H1 (cell line): ENCODE results near the gene ASIC2. TPM values are rescaled to one million over a fixed set of nuclear protein-coding genes. Genes with fewer than 3 reads are reported as not detected.

Source experiments
- CTCF ChIA-PET: fragments of 300-600 bp; sonication (Branson Sonifier 250); formaldehyde crosslinking; loops from one replicate; lab custom pipeline; 2021; ENCODE audit not compliant: partially characterized antibody; lab: Charles Lee
- POLR2A ChIA-PET: fragments of 300-600 bp; sonication (Branson Sonifier 250); formaldehyde crosslinking; loops from one replicate; lab custom pipeline; 2021; ENCODE audit warnings: inconsistent platforms; ENCODE audit not compliant: partially characterized antibody; lab: Charles Lee
- DNase-seq, 2 experiments: peaks; one replicate each; pipeline versions ENCODE4 v3.0.0 to v3.0.0-alpha.2; 2010 to 2022; ENCODE audit warnings: low spot score in 2 of 2, low read depth in 1 of 2, mixed read lengths in 1 of 2
- FAIRE-seq: peaks from 2 replicates; lab custom pipeline; 2011; peaks lifted over from hg19 to GRCh38; lab: Jason Lieb, UNC
- H2AFZ ChIP-seq: 2 replicates; pipeline ENCODE4 v1.8.1; 2012; ENCODE audit warnings: low read length, inconsistent platforms
- H2AK5ac ChIP-seq: 2 replicates; pipeline ENCODE4 v1.6.1; 2013; ENCODE audit warnings: low read depth, low read length
- H2BK120ac ChIP-seq: replicated peaks from 2 replicates; pipeline ENCODE3; 2013; ENCODE audit warnings: low read depth, low read length, inconsistent platforms
- H2BK12ac ChIP-seq: 2 replicates; pipeline ENCODE4 v1.6.1; 2013; ENCODE audit warnings: low read depth, low read length
- H2BK15ac ChIP-seq: 2 replicates; pipeline ENCODE4 v1.6.1; 2013; ENCODE audit warnings: low read length
- H2BK20ac ChIP-seq: 2 replicates; pipeline ENCODE4 v1.6.1; 2013; ENCODE audit warnings: low read length
- H2BK5ac ChIP-seq: 2 replicates; pipeline ENCODE4 v1.6.1; 2013; ENCODE audit warnings: low read depth, low read length
- H3K14ac ChIP-seq: 2 replicates; pipeline ENCODE4 v1.6.1; 2013; ENCODE audit warnings: inconsistent platforms; ENCODE audit not compliant: insufficient read length
- H3K18ac ChIP-seq: 2 replicates; pipeline ENCODE4 v1.6.1; 2013; ENCODE audit warnings: low read length; ENCODE audit errors: extremely low read depth
- H3K23ac ChIP-seq: 2 replicates; pipeline ENCODE4 v1.6.1; 2013; ENCODE audit warnings: inconsistent platforms; ENCODE audit not compliant: insufficient read length
- H3K23me2 ChIP-seq: 2 replicates; pipeline ENCODE4 v1.6.1; 2013; ENCODE audit warnings: low read depth, low read length
- H3K27ac ChIP-seq: 2 replicates; pipeline ENCODE4 v1.6.1; 2011; ENCODE audit warnings: low read depth, low read length, inconsistent platforms
- H3K27me3 ChIP-seq, 4 experiments: replicated peaks in 1 of 4; 1 replicate in 1 of 4; 2 replicates in 3 of 4; pipeline versions ENCODE4 v1.6.1 to v1.8.1; 2011 to 2013; ENCODE audit warnings: low read length in 3 of 4, mild to moderate bottlenecking in 3 of 4, inconsistent platforms in 2 of 4, mixed read lengths in 2 of 4, moderate library complexity in 1 of 4; ENCODE audit not compliant: control insufficient read depth in 3 of 4, insufficient read depth in 3 of 4; ENCODE audit errors: extremely low read depth in 1 of 4
- H3K36me3 ChIP-seq, 4 experiments: 2 replicates each; pipeline versions ENCODE4 v1.6.1 to v1.8.1; 2011 to 2013; ENCODE audit warnings: mild to moderate bottlenecking in 4 of 4, low read length in 3 of 4, moderate library complexity in 2 of 4, control low read depth in 1 of 4, inconsistent platforms in 1 of 4; ENCODE audit not compliant: insufficient read depth in 4 of 4, control insufficient read depth in 2 of 4
- H3K4ac ChIP-seq: replicated peaks from 2 replicates; pipeline ENCODE3; 2013; ENCODE audit warnings: low read length, low read depth, mixed read lengths, inconsistent platforms; ENCODE audit not compliant: insufficient read length
- H3K4me1 ChIP-seq, 4 experiments: replicated peaks in 1 of 4; 1 replicate in 1 of 4; 2 replicates in 3 of 4; pipeline versions ENCODE4 v1.6.1 to v1.8.1; 2011 to 2013; ENCODE audit warnings: low read length in 3 of 4, inconsistent platforms in 2 of 4, mixed read lengths in 1 of 4; ENCODE audit not compliant: insufficient read depth in 4 of 4, control insufficient read depth in 3 of 4
- H3K4me2 ChIP-seq, 2 experiments: 2 replicates each; pipeline versions ENCODE4 v1.6.1 to v1.8.1; 2011 to 2013; ENCODE audit warnings: low read depth in 2 of 2, low read length in 2 of 2, control low read depth in 1 of 2, inconsistent platforms in 1 of 2, mild to moderate bottlenecking in 1 of 2; ENCODE audit not compliant: insufficient read depth in 1 of 2
- H3K4me3 ChIP-seq, 4 experiments: fragments of 200-600, 300-600 bp in 1 of 4; sonication (generic), shearing (Covaris generic), sonication (Bioruptor Twin) in 1 of 4; 2 replicates each; pipeline versions ENCODE4 v1.5.1 to v1.8.1; 2011 to 2016; ENCODE audit warnings: low read length in 4 of 4, low read depth in 3 of 4, control low read depth in 2 of 4, inconsistent platforms in 2 of 4, mild to moderate bottlenecking in 2 of 4, mixed read lengths in 1 of 4, moderate library complexity in 1 of 4; ENCODE audit not compliant: insufficient read depth in 2 of 4; ENCODE audit errors: extremely low read depth in 1 of 4
- H3K56ac ChIP-seq: replicated peaks from 2 replicates; pipeline ENCODE3; 2013; ENCODE audit warnings: low read depth, mild to moderate bottlenecking, mixed read lengths, low read length, inconsistent platforms; ENCODE audit not compliant: insufficient read length
- H3K79me1 ChIP-seq: 2 replicates; pipeline ENCODE4 v1.6.1; 2013; ENCODE audit warnings: low read depth, low read length, control low read depth
- H3K79me2 ChIP-seq, 2 experiments: 2 replicates each; pipeline versions ENCODE4 v1.6.1 to v1.8.1; 2012 to 2013; ENCODE audit warnings: low read length in 2 of 2, mild to moderate bottlenecking in 2 of 2, inconsistent platforms in 1 of 2; ENCODE audit not compliant: insufficient read depth in 2 of 2, control insufficient read depth in 1 of 2
- H3K9ac ChIP-seq, 4 experiments: replicated peaks in 1 of 4; 1 replicate in 1 of 4; 2 replicates in 3 of 4; pipeline versions ENCODE4 v1.6.1 to v1.8.1; 2011 to 2013; ENCODE audit warnings: low read depth in 3 of 4, low read length in 3 of 4, control low read depth in 2 of 4, mild to moderate bottlenecking in 2 of 4, moderate library complexity in 2 of 4, inconsistent platforms in 1 of 4; ENCODE audit errors: extremely low read depth in 1 of 4
- H3K9me3 ChIP-seq, 2 experiments: 2 replicates each; pipeline versions ENCODE4 v1.6.1 to v1.8.1; 2012 to 2013; ENCODE audit warnings: mild to moderate bottlenecking in 2 of 2, moderate library complexity in 2 of 2, control low read depth in 1 of 2, inconsistent platforms in 1 of 2, low read depth in 1 of 2, low read length in 1 of 2, mixed read lengths in 1 of 2; ENCODE audit not compliant: insufficient read depth in 2 of 2
- H4K20me1 ChIP-seq, 2 experiments: replicated peaks in 1 of 2; 2 replicates each; pipeline versions ENCODE3 to v1.8.1; 2011 to 2013; ENCODE audit warnings: inconsistent platforms in 2 of 2, low read length in 2 of 2, mild to moderate bottlenecking in 1 of 2; ENCODE audit not compliant: insufficient read depth in 2 of 2, control insufficient read depth in 1 of 2
- H4K5ac ChIP-seq: 2 replicates; pipeline ENCODE4 v1.6.1; 2013; ENCODE audit warnings: low read length, low read depth, mixed read lengths, inconsistent platforms; ENCODE audit not compliant: insufficient read length
- H4K8ac ChIP-seq: 2 replicates; pipeline ENCODE4 v1.8.0; 2013; ENCODE audit warnings: mild to moderate bottlenecking, moderate library complexity, low read length, inconsistent platforms; ENCODE audit not compliant: insufficient read depth; ENCODE audit errors: extremely low read depth
- H4K91ac ChIP-seq: replicated peaks from 2 replicates; pipeline ENCODE3; 2013; ENCODE audit warnings: low read length, mixed read lengths, inconsistent platforms; ENCODE audit not compliant: insufficient read length
- CBX5 ChIP-seq: fragments of 300-800, 300-1000 bp; sonication (generic); IDR thresholded peaks from 2 replicates; pipeline ENCODE4 v1.7.1; 2016; ENCODE audit warnings: antibody characterized with exemption, low read length, low read depth
- CREB1 ChIP-seq: IDR thresholded peaks from 2 replicates; pipeline ENCODE4 v1.6.1; 2012; ENCODE audit warnings: inconsistent platforms
- CTBP2 ChIP-seq: IDR thresholded peaks from 2 replicates; pipeline ENCODE4 v1.7.0; 2011; ENCODE audit warnings: borderline replicate concordance, mild to moderate bottlenecking, moderate library complexity, mixed read lengths, low read length; ENCODE audit not compliant: insufficient read depth, insufficient read length
- MAFK ChIP-seq: IDR thresholded peaks from 2 replicates; pipeline ENCODE4 v1.6.1; 2012; ENCODE audit warnings: low read depth, mild to moderate bottlenecking, improper control_type of control experiment, low read length
- NANOG ChIP-seq: IDR thresholded peaks from 2 replicates; pipeline ENCODE4 v1.6.1; 2011; ENCODE audit warnings: low read length, low read depth, mild to moderate bottlenecking, inconsistent platforms; ENCODE audit not compliant: insufficient read depth, poor library complexity, severe bottlenecking
- PHF8 ChIP-seq: fragments of 200-600 bp; sonication (generic); conservative IDR thresholded peaks from 2 replicates; pipeline ENCODE4 v1.7.1; 2012; ENCODE audit warnings: low read depth, mild to moderate bottlenecking, inconsistent platforms, low read length, moderate library complexity
- RAD21 ChIP-seq, 2 experiments: IDR thresholded peaks in 1 of 2; conservative IDR thresholded peaks in 1 of 2; 2 replicates each; pipeline ENCODE4 v1.6.1; 2011; ENCODE audit warnings: low read depth in 2 of 2, low read length in 2 of 2, improper control_type of control experiment in 1 of 2, inconsistent platforms in 1 of 2, mild to moderate bottlenecking in 1 of 2, moderate library complexity in 1 of 2
- TCF12 ChIP-seq: IDR thresholded peaks from 2 replicates; pipeline ENCODE4 v1.6.1; 2011; ENCODE audit warnings: low read depth, mild to moderate bottlenecking, low read length
- WGBS, 2 experiments: shearing (Covaris generic) in 1 of 2; methylation state at CpG; one replicate each; pipeline versions ENCODE4 v1.1.6 to v1.1.7; 2013 to 2015; ENCODE audit warnings: low lambda C conversion rate in 2 of 2, mixed read lengths in 2 of 2, inconsistent platforms in 1 of 2, low coverage in 1 of 2, missing lambda C conversion rate in 1 of 2; ENCODE audit not compliant: insufficient replicate concordance in 2 of 2, insufficient coverage in 1 of 2, insufficient read length in 1 of 2; ENCODE audit errors: extremely low coverage in 1 of 2, missing lambda C conversion rate in 1 of 2; 5-methylcytosine and 5-hydroxymethylcytosine counted together
- polyA plus RNA-seq, 7 experiments: library from polyadenylated mRNA; depleted of rRNA in 3 of 7; stranded (reverse) in 5 of 7; unstranded in 2 of 7; fragments of >200 nt in 5 of 7; fragments of 200-250 nt in 2 of 7; gene quantifications; 1 replicate in 5 of 7; 2 replicates in 1 of 7; 4 replicates in 1 of 7; pipeline versions ENCODE4 v1.2.1 to v1.2.3, GENCODE V29; 2011 to 2013; ENCODE audit warnings: missing spikeins in 2 of 7, mixed read lengths in 2 of 7
- total RNA-seq: library from RNA; stranded (reverse); fragmentation: NEBNext Ultra II Directional; extraction: Animal tissue kit (Norgen Biotek cat#: 25700); gene quantifications from 2 replicates; pipeline ENCODE4 v1.2.1, GENCODE V29; 2021
- TF ChIP-seq, protein P1 (sequence below): IDR thresholded peaks from 2 replicates; pipeline ENCODE4 v1.6.1; 2012; ENCODE audit warnings: inconsistent platforms

The ASIC2 gene
- total and polyA plus RNA-seq, 2 of the 8 experiments (the other 6 are each of a cell fraction or from before 2014, with no cell fraction given), result 0.86 to 1.2 TPM

DNA sequence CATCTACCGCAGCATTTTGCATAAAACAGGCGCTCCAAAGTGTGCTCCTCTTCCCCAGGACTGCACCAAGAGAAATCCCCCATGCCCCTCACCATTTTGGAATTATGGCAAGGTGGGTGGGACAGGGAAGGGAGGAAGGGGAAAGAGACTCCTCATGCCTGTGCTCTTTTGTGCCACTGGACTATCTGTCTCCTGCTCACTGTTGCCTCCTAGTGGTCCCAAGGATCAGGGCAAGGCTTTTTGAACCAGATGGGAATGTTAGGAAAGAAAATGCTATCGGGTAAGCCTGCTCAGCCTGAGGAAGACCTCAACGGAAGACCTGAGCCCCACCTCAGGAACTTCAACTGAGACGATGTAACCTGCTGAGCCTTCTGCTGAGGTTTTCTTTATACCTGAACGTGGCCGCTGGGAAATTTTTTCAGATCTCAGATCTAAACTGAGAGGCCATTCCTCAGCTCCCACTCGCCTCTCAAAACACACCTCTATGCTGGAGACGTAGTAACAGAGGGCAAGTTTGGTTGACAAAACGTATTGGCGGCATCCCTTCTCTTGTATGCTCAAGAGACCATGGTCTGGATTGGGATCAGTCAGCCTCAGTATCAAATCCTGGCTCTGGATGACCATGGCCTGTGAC lies 243.2 kb downstream of the ASIC2 start:
- DNase-seq (peak; percentile 5 to 81), FAIRE-seq (peak; percentile 85)
- TF ChIP-seq RAD21 (IDR thresholded peaks at IDR 0.05 in 1 of 2, conservative IDR thresholded peaks at IDR 0.05 in 1 of 2; ENCODE audit: low read depth in 2 of 2, low read length in 2 of 2) (peak; percentile 58 to 70), CTBP2 (no peak), CBX5 (no peak), MAFK (no peak), NANOG (no peak), PHF8 (no peak), TCF12 (no peak), CREB1 (no peak)
- TF ChIP-seq, protein P1, sequence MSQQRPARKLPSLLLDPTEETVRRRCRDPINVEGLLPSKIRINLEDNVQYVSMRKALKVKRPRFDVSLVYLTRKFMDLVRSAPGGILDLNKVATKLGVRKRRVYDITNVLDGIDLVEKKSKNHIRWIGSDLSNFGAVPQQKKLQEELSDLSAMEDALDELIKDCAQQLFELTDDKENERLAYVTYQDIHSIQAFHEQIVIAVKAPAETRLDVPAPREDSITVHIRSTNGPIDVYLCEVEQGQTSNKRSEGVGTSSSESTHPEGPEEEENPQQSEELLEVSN, result no peak

More for the DNA sequence above, 243.2 kb downstream of the ASIC2 start:
- ChIA-PET POLR2A (interaction anchor here (0.7 kb wide), 1 partner anchor 263 kb away, joined by 3 read pairs; no protein-coding TSS in a partner anchor), CTCF (interaction anchor here (0.6 to 2.9 kb wide), 30 partner anchors 8 to 619 kb away, joined by 3 to 29 read pairs (median 3); no protein-coding TSS in a partner anchor)
- no peak overlapping the region for H2BK20ac ChIP-seq
- no peaks in the 10 kb centered on the region for H3K79me2 ChIP-seq
- H2BK5ac ChIP-seq, result no peak overlapping the region
- no peak overlapping the region for H2BK120ac ChIP-seq
- no peak overlapping the region for H3K14ac ChIP-seq
- 59% methylated on average over 11 of the region's 11 CpGs; no CpG with 5 or more reads in 1 of the 2 experiments for WGBS, 2 experiments
- no peak overlapping the region for H4K91ac ChIP-seq
- no peak overlapping the region for H3K4me2 ChIP-seq
- H4K20me1 ChIP-seq, result no peaks in the 10 kb centered on the region
- H2BK12ac ChIP-seq, result no peak overlapping the region
- H3K36me3 ChIP-seq, result no peaks in the 10 kb centered on the region
- H2AK5ac ChIP-seq, result no peak overlapping the region
- H2AFZ ChIP-seq, result no peak overlapping the region
- no peak overlapping the region for H3K4me3 ChIP-seq
- no peaks in the 10 kb centered on the region for H3K4me1 ChIP-seq
- no peak overlapping the region for H2BK15ac ChIP-seq
- H4K8ac ChIP-seq, result no peak overlapping the region
- no peak overlapping the region for H4K5ac ChIP-seq
- no peak overlapping the region for H3K18ac ChIP-seq
- H3K79me1 ChIP-seq, result no peaks in the 10 kb centered on the region
- no peaks in the 10 kb centered on the region for H3K9me3 ChIP-seq
- peaks cover 0 to 3% (median 0%) of the 10 kb centered on the region in 4 experiments; a peak in 1 of 7 replicates for H3K27me3 ChIP-seq
- H3K9ac ChIP-seq, result no peak overlapping the region
- H3K4ac ChIP-seq, result no peak overlapping the region
- no peak overlapping the region for H3K23ac ChIP-seq
- H3K27ac ChIP-seq, result no peak overlapping the region
- no peak overlapping the region for H3K56ac ChIP-seq
- H3K23me2 ChIP-seq, result no peaks in the 10 kb centered on the region
